Limb (tissue), 2 donors: ENCODE results near the gene VTI1A.

ENCODE experiments used
- DNase-seq, 2 donors: peaks; one replicate each; pipeline ENCODE4 v3.0.0-alpha.2; 2016; ENCODE audit errors: extremely low spot score in 2 of 2

Gene VTI1A

DNA sequence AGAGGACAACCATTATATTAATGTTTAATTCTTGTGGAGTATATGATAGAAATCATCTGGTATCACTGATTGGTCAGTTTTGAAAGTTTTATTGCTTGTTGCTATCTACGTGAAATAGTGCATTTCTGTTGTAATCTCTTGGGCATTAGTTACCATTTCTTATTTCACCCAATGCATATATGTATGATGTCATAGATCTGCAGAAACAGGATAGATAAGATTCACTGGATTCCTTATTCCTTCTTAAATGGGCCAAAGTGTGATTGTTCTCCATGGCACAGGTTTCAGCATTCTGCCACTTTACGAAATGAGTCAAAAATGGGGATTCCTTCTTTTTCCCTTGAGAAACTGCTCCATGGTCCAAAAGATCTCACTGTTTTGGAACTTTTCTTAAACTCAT, 56.6 kb downstream of the VTI1A start:
- DNase-seq = no peak

DNA sequence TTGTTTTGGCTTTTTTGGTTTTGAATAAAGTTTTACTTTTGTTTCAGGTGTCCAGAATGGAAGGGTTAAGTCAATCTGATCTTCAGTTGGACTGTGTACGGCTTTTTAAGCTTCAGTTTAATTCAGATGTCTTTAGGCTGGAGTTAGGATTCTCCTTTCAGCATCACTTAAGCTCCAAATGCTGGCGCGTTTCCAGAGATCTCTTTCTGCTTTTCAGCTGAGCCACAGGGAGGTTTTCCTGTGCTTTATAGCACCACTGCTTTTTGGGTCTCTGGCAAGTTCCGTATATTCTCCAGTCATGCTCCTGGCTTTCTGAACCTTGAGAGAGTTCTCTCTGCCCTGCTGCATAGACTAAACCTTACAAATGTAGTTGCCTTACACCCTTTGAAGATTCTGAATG, 60.0 kb downstream of the VTI1A start:
- DNase-seq = no peak

DNA sequence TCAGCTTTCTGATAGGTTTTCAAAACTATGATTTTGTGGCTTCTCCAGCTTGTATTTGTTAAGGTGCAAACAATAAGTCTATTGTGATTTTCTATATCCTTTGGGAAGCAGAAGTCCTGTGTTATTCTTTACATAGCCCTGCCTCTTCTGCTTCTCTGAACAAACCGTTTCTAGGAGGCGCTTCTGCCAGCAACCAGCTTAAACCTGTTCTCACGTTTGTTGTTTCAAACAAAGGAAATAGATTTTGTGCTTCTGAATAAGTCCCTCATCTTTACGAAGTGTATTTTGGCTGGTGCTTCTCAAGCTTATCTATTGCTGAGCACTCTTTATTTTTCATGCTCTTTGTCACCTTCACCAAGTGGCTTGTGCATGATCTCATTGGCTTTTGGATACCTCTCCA, 61.0 kb downstream of the VTI1A start:
- DNase-seq = no peak

DNA sequence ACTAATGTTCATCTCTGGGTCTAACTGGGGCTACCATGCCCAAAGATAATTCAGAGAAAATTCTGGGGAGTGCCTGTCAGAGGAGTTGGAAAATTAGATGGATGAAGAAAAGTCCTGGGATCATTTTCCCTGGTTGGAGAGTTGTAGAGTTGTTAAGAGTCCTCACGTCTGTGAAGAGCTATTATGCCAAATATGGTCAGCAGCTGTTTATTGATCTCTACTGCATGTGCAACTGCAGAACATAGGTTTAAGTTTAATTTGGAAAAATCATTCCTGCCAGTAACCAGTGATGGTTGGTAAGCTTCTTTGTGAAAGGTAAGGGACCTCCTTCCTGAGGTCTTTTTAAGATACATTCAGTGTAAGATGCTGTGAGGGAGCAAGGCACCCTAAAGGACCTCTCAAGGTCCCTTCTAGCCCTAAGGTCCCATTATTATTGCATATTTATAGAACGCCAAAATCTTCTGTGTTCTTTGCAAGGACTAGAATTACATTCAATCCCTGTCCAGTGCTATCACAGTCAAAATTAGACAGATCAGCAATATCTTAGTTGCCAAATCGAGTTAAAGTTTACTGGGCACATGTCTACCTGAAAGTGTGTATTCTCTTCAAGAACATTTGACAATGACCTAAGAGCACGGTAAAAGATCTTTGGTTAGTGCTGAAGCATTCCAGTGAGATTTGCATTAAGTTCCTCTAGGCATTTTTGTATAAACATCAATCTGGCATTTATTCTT, 62.7 kb downstream of the VTI1A start:
- DNase-seq = no peak

DNA sequence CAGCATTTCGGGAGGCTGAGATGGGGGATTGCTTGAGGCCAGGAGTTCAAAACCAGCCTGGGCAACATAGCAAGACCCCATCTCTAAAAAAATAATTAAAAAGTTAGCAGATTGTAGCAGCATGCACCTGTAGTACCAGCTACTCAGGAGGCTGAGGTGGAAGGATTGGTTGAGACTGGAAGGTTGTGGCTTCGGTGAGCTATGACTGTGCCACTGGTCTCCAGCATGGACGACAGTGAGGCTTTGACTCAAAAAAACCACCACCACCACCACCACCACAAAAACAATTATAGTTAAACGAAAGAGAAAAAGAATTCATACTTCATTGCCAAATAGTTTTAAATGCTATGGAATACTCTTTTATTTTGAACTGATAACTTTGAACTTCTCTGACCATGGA, 63.4 kb downstream of the VTI1A start:
- DNase-seq = no peak

DNA sequence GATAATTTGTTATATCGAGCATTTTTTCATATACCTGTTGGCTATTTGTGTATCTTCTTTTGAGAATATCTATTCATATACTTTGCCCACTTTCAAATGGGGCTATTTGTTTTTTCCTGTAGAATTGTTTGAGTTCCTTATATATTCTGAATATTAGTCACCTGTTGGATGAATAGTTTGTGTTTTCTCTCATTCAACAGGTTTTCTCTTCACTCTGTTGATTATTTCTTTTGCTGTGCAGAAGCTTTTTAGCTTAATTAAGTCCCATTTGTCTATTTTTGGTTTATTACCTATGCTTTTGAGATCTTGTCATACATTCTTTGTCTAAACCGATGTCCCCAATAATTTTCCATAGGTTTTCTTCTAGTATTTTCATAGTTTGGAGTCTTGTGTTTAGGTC, 65.3 kb downstream of the VTI1A start:
- no peak for DNase-seq

DNA sequence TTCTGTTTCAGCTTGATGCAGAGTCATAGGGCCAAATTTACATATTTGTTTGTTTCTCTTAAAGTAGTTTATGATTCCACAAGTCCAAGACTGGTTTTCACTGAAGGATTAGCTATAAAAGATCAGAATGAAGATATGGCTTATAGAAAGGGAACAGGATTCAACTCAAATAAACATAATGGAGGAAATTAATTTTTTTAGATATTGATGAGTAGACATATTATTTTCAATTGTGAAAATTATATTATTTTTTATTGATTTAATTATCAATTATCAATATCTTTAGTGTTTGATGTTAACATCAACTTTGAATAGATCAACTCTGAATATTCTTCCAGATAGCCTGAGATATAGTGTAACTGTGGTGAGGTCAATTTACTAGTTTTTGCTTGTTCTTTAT, 68.1 kb downstream of the VTI1A start:
- DNase-seq = no peak

DNA sequence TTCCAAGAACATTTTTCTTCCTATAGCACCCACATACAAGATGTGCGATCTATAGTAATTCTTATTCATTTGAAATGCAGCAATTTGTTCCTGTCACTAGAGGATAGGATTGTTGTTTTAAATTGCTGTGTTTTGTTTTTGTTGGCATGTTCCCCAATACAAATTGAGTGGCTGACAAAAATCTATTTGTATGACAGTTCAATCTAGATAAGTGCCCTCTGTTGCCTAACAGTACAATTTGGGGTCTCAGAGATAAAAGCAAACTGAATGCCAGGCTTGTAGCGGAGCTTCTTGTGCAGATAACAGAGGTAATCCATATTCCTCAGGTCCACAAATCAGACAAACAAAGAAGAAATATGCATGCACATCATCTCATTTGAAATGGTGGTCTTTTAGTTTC, 68.8 kb downstream of the VTI1A start:
- no peak for DNase-seq

DNA sequence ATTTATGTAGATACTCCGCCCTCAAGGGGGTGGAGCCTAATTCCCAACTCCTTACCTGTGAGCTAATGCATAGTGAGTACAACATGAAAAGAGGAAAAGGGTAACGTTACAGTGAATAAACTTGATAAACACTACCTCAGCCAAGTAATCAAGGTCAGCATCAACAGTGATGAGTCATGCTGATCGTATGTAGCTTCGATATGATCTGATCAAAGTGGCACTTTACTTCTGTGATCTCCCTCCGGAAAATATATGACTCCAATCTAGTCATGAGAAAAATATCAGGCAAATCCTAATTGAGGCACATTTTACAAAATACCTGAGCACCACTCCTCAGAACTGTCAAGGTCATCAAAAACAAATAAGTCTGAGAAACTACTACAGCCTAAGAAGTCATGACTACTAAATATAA, 70.4 kb downstream of the VTI1A start:
- DNase-seq = no peak

DNA sequence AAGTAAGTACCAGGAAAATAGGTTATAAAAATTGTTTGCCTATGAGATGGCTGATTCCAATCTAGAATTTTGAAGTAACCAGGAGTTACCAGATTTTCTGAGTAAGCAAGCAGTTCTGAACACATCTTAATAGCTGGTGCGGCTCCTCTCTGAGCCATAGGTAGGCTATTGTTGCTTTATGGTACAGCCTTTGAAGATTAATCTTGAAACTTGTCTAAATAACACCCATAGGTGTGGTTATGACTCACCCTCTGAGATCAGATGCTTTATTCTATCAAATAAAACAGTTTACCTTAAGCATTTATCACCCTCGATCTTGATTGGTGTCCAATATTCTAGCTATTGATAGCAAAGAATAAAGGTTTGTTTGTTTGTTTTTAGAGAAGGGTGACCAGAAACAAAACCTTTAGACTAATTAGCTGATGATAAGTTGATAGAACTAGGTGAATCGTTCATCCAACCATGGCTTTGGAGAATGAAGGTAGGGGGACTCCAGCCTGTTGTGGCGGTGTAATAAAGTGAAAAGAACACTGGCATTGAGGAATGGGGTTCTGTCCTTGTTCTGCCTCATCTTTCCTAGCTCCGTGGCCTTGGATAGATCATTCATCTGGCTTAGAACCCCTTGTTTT, 72.2 kb downstream of the VTI1A start:
- no peak for DNase-seq

DNA sequence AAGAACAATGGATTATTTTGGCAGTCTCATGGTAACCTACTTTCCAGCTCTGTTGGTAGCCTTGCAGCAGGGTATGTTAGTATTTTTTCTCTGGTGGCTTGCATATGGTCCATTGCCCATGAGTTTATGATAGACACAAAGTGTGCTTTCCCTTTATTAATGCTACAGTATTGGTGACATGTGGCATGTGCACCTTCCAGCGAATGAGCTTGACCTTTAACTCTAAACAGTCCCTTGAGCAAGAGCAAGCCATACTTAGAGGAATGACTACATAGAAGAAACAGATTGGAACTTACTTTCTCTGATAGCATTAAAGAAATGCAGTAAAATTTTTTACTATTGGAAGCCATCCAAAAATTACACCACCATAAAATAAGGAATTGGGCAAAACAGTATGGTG, 73.9 kb downstream of the VTI1A start:
- DNase-seq = no peak

DNA sequence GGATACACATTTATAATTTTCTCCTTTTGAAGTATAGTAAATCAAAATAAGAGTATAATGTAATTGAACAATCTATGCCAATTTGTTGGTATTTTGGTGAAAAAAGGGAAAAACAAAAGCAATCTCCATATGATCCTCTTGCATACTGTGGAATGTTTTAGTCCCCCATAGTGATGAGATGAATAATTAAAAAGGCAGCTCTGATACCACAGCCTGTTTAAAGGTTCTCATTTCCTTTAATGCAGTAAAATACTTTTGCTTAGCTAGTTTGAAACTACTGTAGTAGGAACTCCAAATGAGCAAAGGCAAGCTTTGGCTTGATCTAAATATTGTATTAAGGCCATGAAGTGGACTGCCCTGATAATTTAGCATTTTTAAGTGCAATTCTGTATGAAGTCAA, 77.6 kb downstream of the VTI1A start:
- no peak for DNase-seq

DNA sequence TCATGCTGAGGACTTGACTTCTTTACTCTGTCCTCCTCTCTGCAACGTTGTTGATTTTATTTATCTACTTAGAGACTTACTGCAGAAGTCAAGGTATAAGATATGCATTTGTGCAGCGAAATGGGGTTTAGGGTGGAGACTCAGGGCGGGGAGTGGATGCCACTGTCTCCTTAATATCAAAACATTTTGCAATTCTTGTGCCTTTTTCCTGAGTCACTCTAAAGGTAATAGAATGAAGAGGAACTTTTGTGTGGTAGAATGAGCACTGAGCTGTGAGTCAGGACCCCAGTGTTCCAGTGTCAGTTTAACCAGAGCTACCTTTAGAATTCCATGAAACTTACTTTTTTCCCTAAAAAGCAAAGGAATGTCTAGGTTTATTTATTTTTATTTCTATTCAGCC, 78.2 kb downstream of the VTI1A start:
- no peak for DNase-seq

DNA sequence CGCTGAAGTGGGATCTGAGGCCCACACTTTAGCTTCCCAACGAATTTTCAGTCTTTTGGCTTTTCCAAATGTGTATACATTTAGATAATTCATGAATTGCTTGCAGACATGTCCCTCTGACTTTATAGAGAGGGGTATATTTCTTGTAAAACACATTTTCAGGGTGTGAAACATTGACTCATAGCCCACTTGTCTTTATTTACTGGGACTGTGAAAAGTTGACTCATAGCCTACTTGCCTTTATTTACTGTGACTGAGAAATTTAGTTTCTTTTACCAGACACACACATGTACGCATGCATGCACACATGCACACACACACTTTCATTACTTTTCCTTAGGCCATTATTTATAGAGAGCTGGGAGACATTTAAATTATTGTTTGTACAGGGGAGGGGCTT, 79.1 kb downstream of the VTI1A start:
- no peak for DNase-seq

DNA sequence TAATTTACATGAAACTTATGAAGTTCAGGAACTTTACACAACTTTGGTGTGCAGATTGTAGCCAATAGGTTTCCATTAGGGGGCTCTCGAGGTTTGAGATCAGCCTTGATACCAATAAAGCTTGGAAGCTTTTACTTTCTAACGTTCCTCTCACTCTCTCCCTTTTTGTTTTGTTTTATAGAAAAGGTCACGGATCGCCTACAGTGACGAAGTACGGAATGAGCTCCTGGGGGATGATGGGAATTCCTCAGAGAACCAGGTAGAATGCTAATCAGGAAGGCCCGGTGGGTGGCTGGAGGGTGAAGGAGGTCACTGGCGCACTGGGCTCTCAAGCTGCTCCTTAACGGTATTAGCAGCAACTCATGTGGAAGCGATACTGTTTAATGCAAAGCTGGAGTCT, 79.9 kb downstream of the VTI1A start:
- DNase-seq = peak in 1 of 2 donors; percentile 55

DNA sequence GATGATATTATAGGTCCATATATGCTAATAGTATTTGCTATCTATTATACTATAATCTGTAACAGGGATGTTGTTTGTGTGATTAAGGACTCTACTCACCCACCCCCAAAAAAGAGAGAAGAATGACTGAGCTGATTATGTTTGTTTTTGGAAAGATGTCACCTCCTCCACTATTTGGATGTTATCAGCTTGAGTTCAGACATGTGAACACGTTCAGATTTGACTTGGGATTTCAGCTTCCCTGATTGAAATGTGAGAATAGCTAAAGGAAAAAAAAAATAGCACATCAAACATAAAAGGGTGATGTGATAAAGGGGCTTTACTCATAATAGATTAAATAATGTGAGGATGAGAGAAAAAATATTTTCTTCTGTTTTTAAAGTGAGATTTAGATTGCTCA, 81.2 kb downstream of the VTI1A start:
- no peak for DNase-seq

DNA sequence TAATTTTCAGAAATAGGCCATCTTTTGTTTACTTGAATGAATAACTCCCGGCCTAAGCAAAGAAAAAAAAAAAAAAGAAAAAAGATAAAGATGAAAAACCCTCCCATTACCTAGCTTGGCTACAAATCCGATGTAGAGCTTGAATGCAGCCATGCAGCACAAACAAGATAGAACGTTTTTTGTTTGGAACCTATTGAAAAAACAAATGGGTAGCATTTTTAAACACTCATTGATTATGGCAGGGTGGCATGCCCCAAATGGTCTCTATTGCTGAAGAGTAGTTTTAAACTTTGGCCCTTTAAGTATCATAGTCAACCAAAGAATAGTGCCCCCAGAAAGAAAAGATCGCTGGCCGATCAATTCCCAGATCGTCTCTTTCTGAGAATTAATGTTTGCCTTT, 84.4 kb downstream of the VTI1A start:
- DNase-seq = no peak

DNA sequence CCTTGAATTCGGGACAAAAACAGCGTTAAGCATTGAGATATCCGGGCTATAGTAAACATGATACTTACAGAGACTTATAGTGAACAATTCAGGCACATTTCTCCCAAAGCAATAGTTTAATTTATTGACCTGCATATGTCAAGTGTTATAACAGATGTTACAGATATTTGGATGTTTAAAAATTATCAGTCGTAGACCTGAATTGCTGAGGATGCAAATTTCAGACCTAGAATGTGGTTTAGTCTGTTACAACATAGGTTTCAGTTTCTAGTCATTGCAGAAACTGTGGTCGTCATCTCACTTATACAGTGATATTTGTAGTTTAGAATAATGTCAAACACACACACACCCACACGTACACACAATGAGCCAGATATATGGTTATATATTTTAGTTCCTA, 85.2 kb downstream of the VTI1A start:
- peak in 1 of 2 donors; percentile 44 for DNase-seq

DNA sequence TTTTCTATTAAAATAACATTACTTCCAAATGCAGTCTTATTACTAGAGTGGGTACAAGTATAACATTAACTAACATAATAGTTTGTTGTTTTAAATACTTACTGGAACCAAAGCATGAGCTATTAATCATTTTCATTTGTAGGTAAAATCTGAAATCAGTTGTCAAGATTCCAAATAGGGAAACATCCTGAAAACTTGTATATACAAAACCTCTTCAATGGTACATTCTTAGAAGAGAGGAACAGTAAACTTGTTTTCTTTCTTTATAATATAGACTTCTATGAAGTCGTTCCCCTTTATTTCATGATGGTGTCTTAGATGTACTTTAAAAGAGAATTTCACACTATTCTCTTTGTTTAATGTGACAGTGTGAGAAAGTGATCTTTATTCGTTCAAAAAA, 85.9 kb downstream of the VTI1A start:
- no peak for DNase-seq

DNA sequence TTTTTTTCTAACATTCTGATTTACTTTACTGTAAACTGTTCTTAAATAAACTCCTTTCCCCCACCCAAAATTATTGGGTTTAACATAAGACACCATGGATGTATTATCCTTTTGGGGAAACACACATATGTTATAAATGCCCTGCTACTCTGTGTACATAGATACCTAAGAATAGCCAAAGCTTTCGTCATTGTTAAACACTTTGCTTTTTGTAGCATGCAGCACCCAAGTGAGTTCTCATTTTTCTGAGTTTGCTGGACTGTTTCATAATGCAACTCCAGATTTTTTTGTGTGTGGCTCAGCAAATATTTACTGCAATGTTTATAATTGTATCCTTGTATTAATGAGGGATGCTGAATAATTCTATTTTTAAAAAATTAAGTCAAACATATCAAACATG, 86.9 kb downstream of the VTI1A start:
- DNase-seq = peak in 1 of 2 donors; percentile 41

DNA sequence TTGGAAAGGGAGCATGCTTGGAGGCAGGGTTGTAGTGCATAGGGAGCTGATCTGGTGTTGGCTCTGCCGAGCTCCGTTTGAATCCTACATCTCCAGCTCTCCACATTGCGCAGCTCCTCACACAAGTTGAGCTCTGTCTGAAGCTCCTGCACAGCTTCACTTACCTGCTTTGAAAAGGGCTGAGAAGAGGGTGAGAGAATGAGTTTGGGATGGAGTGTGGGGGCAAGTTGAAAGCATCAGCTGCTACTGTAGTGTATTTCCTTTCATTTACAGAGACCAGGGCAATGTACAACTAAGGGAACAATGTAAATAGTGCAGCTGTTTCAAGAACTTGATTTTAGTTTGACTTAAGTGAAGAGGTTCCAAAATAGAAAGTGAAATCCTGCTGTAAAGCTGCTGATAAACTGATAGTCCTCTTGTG, 88.5 kb downstream of the VTI1A start:
- DNase-seq = no peak

DNA sequence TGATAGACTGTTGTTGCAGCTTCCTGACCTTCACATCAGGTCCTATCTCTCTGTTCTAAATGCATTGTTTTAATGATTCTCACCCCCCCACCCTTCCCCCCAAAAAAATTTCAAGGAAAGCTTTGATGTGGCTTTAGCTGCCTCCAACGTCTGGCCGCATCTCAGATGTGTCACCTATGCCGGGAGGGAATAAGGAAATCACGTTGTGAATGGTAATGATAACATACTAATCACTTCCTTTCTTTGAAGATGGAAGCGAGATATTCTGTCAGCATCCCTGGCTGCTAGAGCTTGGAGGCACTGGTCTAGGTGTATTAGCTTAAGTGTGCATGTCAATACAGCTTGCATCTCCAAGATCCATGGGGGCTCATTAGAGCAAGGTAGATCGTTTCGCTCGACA, 89.6 kb downstream of the VTI1A start:
- no peak for DNase-seq

DNA sequence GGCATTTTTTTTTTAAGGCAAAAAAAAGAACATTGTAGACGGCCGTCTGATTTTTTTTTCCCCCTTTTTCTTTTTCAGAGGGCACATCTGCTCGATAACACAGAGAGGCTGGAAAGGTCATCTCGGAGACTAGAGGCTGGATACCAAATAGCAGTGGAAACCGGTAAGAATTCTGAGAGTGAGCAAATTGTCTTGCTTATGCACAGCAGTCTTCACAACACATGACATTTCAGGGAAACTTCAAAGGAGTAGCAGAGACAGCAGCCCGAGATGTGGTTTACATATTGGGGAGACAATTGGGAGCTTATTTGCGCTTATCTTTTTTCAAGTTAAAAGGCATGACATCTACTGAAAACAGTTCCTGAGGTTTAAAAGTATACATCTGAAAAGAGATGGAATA, 91.2 kb downstream of the VTI1A start:
- no peak for DNase-seq

DNA sequence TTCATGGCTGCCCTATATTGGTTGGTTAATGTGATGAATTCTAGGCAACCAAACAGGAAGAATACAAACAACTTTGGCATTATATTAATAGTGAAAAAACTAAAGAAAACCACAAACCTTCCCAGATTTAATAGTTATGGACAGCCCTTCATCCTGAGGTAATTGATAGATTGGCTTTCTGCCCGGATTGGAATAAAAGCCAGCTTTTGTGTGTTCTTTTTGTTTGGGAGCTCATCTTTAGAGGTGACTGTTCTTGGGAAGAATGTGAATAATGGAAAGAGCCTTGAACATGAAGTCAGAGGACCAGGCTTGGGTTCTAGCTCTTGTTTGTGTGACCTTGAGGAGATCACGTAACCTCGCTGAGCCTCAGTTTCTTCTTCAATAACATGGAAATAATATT, 92.3 kb downstream of the VTI1A start:
- DNase-seq = no peak
